HG03520 (cell line): Measurements from ENCODE around the gene SRGN.
"Not testable (repeated sequence)": the region's sequence is repeated elsewhere in the genome, so short reads cannot be mapped to it uniquely, and the experiment has no call there.

ENCODE experiments used
- ATAC-seq: cut with Tn5 transposase; IDR thresholded peaks from one replicate; pipeline ENCODE4 v1.9.1; 2021; ENCODE audit warnings: mild to moderate bottlenecking, moderate library complexity; ENCODE audit not compliant: unreplicated experiment

SRGN gene, protein sequence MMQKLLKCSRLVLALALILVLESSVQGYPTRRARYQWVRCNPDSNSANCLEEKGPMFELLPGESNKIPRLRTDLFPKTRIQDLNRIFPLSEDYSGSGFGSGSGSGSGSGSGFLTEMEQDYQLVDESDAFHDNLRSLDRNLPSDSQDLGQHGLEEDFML

DNA sequence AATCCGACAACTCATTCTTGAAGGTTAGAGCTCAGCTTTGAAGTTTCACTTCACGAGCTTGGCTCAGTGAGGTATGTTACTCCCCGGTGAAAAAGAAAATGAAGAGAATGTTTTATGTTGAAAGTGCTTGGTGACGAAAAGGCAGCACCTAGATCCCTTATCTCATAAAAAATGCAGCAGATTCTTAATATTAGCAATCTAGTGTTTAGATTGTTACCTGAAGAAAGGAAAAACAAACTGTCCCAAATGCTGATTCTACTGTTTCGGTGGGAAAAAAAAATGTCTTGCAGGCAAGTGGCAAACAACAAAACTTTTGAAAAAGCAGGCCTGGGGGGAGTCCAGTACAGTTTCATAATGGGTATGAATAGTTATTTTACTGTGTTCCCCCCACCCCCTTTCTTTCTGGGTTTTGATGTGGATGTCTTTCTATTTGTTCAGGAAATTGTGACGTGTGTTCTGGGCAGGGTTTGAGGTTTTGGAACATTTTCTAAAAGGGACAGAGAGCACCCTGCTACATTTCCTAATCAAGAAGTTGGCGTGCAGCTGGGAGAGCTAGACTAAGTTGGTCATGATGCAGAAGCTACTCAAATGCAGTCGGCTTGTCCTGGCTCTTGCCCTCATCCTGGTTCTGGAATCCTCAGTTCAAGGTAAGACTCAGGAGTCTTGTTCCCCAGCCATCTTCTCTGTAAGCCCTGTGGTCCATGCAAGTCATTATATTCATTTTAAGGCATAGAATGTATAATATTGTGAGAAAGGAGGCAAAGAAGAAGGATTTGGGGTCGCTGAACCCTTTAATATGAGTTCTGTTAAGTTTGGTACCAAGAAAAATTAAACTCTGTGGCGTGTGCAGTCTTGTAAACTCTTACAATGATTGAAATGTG lies at the start of gene SRGN:
Gene SRGN, plus strand, starts transcription at position 514 of the 881 bp plus-strand sequence. Its CDS starts 55 bp downstream, at position 569.
- peak; percentile 45 for ATAC-seq

DNA sequence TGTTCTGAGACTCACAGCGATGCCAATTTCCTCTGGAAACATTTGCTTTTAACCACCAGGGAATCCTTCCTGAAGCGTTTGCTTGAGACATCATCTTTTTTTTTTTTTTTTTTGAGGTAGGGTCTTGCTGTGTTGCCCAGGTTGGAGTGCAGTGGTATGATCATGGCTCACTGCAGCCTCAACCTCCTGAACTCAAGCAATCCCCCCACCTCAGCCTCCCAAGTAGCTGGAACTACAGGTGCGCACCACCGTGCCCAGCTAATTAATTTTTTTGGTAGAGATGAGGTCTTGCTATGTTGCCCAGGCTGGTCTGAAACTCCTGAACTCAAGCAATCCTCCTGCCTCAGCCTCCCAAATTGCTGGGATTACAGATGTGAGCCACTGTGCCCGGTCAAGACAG lies 47.0 kb upstream of the SRGN start:
- not testable (repeated sequence) for ATAC-seq

DNA sequence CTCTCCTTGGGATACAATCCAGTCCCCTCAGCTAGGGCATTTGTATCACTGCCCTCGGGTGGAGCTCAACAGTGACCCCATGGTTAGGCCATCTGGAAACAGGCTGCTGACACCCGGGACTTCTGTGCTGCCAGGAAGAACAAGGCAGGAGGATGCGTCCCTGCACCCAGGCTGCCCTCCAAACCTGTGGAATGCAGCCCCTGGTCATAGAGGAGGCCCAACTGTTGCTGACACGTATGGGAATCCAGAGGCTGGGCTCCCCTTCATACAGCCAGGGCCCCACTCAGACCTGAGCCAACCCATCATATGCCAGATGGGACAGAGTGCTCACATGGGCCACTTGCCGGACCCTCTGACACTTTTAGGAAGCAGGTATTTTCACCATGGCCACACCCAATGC lies 45.5 kb upstream of the SRGN start:
- ATAC-seq = no peak

DNA sequence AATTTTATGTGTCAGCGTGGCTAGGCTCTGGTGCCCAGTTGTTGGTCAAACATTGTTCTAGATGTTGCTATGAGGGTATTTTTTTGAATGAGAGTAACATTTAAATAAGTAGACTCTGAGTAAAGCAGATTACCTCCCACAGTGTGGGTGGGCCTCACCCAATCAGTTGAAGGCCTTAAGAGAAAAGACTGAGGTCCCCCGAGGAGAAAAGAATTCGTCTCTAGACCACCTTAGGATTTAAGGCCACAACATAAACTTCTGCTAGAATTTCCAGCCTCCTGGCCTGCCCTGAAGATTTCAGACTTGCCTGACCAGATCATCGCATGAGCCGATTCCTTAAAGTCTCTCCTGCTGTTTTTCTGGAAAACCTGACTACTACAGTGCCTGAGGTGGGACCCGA lies 45.1 kb upstream of the SRGN start:
- no peak for ATAC-seq

- ATAC-seq = no peak
These were observed 43.9 kb upstream of the SRGN start for GRCh38 chr10:69043931-69044531.

- ATAC-seq = no peak
These were observed 43.4 kb upstream of the SRGN start for GRCh38 chr10:69044546-69044945.

GRCh38 chr10:69045441-69046300 lies 42.2 kb upstream of the SRGN start:
- peak; percentile 79 for ATAC-seq

GRCh38 chr10:69047111-69047832 lies 40.6 kb upstream of the SRGN start:
- ATAC-seq = no peak

- no peak for ATAC-seq
These were observed 39.8 kb upstream of the SRGN start for GRCh38 chr10:69048103-69048502.

DNA sequence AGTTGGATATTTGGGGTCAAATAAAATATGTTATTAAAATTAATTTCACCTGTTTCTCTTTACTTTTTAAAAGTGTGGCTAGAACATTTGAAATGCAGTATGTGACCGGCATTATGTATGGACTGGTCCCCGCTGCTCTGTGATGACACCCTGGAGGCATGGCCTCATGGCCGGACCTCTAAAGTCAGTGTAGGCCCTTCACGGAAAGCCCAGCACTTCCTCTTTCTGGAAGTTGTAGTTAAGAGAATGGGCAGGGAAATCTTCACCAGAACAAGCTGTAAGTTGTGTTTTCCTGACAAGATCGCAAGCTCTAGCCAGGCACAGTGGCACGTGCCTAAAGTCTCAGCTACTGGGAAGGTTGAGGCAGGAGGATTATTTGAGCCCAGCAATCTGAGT lies 38.3 kb upstream of the SRGN start:
- no peak for ATAC-seq

DNA sequence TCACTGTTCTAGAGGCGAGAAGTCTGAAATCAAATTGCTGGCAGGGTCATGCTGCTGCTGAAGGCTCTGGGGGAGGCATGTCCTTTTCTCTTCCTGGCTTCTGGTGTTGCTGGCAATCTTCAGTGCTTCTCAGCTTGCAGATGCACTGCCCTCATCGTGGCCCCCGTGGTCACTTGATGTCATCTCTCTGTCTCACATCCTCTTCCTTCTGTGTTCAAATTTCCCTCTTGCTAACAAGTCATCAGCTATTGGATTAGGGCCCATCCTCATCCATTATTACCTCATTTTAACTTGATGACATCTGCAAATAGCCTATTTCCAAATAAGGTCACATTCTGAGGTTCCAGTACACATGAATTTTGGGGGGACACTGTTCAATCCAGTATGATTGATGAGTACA lies 36.6 kb upstream of the SRGN start:
- ATAC-seq = no peak

DNA sequence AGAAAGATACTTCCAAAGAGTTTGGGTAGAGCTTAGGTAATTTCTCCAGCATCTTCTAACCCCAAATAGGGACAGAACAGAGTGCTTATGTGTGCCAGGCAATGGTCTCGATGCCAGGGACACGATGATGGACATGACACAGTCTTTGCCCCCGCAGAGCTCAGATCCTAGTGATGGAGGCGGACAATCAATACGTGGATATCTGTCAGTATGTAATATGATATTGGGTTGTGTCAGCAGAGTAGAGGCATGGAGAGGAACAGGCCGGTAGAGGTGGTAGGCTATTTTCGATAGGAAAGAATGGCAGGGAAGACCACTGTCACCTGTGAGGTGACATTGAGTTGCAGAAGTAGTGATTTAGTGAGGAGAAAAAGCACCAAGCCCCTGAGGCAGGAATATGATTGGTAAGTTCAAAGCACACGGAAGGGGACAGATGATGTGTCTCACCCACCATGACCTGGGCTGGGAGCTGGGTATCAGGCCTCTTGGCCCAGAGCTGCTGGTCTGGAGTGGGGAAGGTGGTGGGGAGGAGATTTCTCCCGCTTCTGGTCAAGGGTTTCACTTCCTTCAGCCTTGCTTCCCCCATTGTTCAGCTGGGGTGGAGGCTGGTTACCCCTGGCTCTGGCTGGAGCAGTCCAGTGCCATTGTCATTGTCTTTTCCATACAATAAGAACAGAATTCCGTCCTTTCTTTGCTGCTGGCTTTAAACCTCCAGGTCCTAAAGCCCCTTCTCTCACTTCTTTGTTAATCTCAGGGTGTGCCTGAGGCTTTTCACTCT lies 36.0 kb upstream of the SRGN start:
- ATAC-seq = no peak

GRCh38 chr10:69052736-69053135 lies 35.2 kb upstream of the SRGN start:
- ATAC-seq = no peak

- no peak for ATAC-seq
These were observed 32.7 kb upstream of the SRGN start for GRCh38 chr10:69055241-69055640.

DNA sequence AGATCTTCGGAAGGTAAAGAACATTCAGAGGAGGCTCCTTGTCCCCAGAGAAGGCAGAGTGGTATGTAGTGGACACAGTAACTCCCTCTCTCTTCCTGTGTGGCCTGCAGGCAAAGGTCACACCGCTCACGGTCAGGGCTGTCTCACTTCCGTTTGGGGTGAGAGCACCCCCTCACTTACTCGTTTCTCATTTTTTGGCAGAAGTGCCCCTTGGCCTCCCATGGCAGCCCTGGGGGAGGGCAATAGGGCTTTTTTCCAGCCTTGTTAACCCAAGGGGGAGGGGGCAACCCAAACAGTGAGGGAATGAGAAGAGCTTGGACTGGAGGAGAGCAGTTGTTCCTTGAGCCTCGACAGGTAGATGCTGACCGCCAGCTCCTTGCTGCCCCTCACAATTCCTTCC lies 31.8 kb upstream of the SRGN start:
- no peak for ATAC-seq

GRCh38 chr10:69056536-69057260 lies 31.2 kb upstream of the SRGN start:
- ATAC-seq = no peak

DNA sequence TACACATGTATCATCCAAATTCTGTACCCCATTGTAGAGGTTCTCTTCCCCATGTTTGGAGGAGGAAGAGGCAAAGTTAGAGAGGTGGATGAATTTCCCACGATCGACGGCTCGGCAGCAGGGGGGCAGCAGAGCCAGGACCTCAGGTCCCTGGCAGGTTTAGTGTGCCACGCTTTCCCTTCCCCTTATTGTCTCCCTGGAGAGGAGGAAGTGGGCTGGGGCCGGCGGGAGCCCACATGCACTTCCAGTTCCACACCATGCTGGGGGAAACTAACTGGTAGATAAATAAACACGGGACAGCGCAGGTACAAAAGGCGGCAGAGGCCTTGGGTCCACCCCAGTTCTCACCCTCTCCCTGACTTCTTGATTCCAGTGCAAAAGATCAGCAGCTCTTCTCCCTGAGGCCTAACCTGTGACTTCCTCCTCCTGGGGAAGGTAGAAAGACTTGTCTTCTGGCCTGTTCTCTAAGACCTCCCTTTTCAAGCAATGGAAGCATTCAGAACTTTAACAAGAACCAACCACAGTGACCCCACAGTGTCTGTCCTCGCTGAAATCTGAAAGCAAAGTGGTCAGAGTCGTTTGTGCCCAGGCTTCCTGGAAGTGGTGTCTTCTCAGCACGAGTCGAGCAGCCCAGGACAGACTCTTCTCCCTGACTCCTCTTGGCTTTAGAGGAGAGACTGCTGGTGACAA lies 30.5 kb upstream of the SRGN start:
- no peak for ATAC-seq

- no peak for ATAC-seq
These were observed 30.0 kb upstream of the SRGN start for GRCh38 chr10:69057951-69058297.
